ENCODE results near the gene TMEM61. TPM values are rescaled to one million over a fixed set of nuclear protein-coding genes. Genes with fewer than 3 reads are reported as not detected.
"Not testable (repeated sequence)": the region's sequence is repeated elsewhere in the genome, so short reads cannot be mapped to it uniquely, and the experiment has no call there.

Gene TMEM61
- polyA plus RNA-seq (2013, experiment 1 of 2) = 0.44 TPM
- polyA plus RNA-seq (2013, experiment 2 of 2) = 0.38 TPM

- Histone ChIP-seq H3K27ac (ENCODE audit: low read depth, low read length) (no peak within 1 kb of the TSS), H2BK120ac (ENCODE audit: low read depth, low read length) (no peak within 1 kb of the TSS), H4K5ac (ENCODE audit: low read length) (no peak within 1 kb of the TSS), H3K9ac (ENCODE audit: low read length) (peak within 1 kb of the TSS; percentile 28), H3K79me2 (ENCODE audit: control insufficient read depth, insufficient read depth, low read length) (no peaks in the 10 kb centered on the region), H3K36me3 (ENCODE audit: control insufficient read depth, insufficient read depth, low read length) (no peaks in the 10 kb centered on the region), H2AK5ac (ENCODE audit: low read length) (no peak within 1 kb of the TSS), H2BK5ac (ENCODE audit: low read length) (no peak within 1 kb of the TSS), H3K4me1 (ENCODE audit: control insufficient read depth, low read depth, low read length) (peaks cover 4% of the 10 kb centered on the region), H3K4me2 (ENCODE audit: low read length) (peak within 1 kb of the TSS; percentile 8), H3K23ac (ENCODE audit: low read length) (no peak within 1 kb of the TSS), H3K27me3 (ENCODE audit: insufficient read depth, low read length, poor library complexity) (no peaks in the 10 kb centered on the region), H3K79me1 (ENCODE audit: low read length) (no peaks in the 10 kb centered on the region), H3K4ac (ENCODE audit: low read depth, low read length) (no peak within 1 kb of the TSS), H3K18ac (ENCODE audit: low read length) (peak within 1 kb of the TSS; percentile 7), H2BK15ac (replicated peaks; ENCODE audit: low read depth) (no peak within 1 kb of the TSS), H3K4me3 (ENCODE audit: low read length) (no peak within 1 kb of the TSS), H3K56ac (ENCODE audit: low read length) (peak within 1 kb of the TSS; percentile 58), H4K8ac (ENCODE audit: low read depth, low read length) (no peak within 1 kb of the TSS)
- no CpG with 5 or more reads among the region's 69 CpGs for WGBS (ENCODE audit: extremely low coverage, insufficient coverage, low lambda C conversion rate)
- DNase-seq = no peak
Observed at GRCh38 chr1:54980528-54981241, at the start of gene TMEM61. Gene TMEM61, plus strand, starts transcription at chr1:54980628. Its CDS starts 438 bp downstream, at chr1:54981066.

- Histone ChIP-seq H4K5ac (ENCODE audit: low read length) (no peak overlapping the region), H3K23ac (ENCODE audit: low read length) (no peak overlapping the region), H3K18ac (ENCODE audit: low read length) (no peak overlapping the region), H3K4ac (ENCODE audit: low read depth, low read length) (no peak overlapping the region), H3K4me2 (ENCODE audit: low read length) (no peak overlapping the region), H3K27ac (ENCODE audit: low read depth, low read length) (no peak overlapping the region), H2BK120ac (ENCODE audit: low read depth, low read length) (no peak overlapping the region), H2BK15ac (replicated peaks; ENCODE audit: low read depth) (peak overlapping the region; percentile 57), H3K9ac (ENCODE audit: low read length) (no peak overlapping the region), H2BK5ac (ENCODE audit: low read length) (no peak overlapping the region), H3K56ac (ENCODE audit: low read length) (no peak overlapping the region), H3K79me2 (ENCODE audit: control insufficient read depth, insufficient read depth, low read length) (no peaks in the 10 kb centered on the region), H4K8ac (ENCODE audit: low read depth, low read length) (no peak overlapping the region), H3K36me3 (ENCODE audit: control insufficient read depth, insufficient read depth, low read length) (no peaks in the 10 kb centered on the region), H2AK5ac (ENCODE audit: low read length) (no peak overlapping the region), H3K27me3 (ENCODE audit: insufficient read depth, low read length, poor library complexity) (no peaks in the 10 kb centered on the region), H3K4me1 (ENCODE audit: control insufficient read depth, low read depth, low read length) (no peaks in the 10 kb centered on the region), H3K79me1 (ENCODE audit: low read length) (no peaks in the 10 kb centered on the region), H3K4me3 (ENCODE audit: low read length) (no peak overlapping the region)
- DNase-seq = no peak
- WGBS (ENCODE audit: extremely low coverage, insufficient coverage, low lambda C conversion rate) = no CpG with 5 or more reads among the region's 1 CpG
Observed at GRCh38 chr1:54931275-54931840, 49.1 kb upstream of the TMEM61 start.

GRCh38 chr1:54934081-54934480 is 46.3 kb upstream of the TMEM61 start:
- not testable (repeated sequence) for H3K27ac ChIP-seq (ENCODE audit: low read depth, low read length); H3K4ac ChIP-seq (ENCODE audit: low read depth, low read length); H3K79me1 ChIP-seq (ENCODE audit: low read length); H3K4me1 ChIP-seq (ENCODE audit: control insufficient read depth, low read depth, low read length); H3K4me3 ChIP-seq (ENCODE audit: low read length); H3K9ac ChIP-seq (ENCODE audit: low read length); H3K18ac ChIP-seq (ENCODE audit: low read length); H3K23ac ChIP-seq (ENCODE audit: low read length); H4K8ac ChIP-seq (ENCODE audit: low read depth, low read length); H3K56ac ChIP-seq (ENCODE audit: low read length); H3K79me2 ChIP-seq (ENCODE audit: control insufficient read depth, insufficient read depth, low read length); H3K36me3 ChIP-seq (ENCODE audit: control insufficient read depth, insufficient read depth, low read length); H2BK5ac ChIP-seq (ENCODE audit: low read length); H2AK5ac ChIP-seq (ENCODE audit: low read length); H4K5ac ChIP-seq (ENCODE audit: low read length); H2BK15ac ChIP-seq (replicated peaks; ENCODE audit: low read depth); H3K27me3 ChIP-seq (ENCODE audit: insufficient read depth, low read length, poor library complexity); H3K4me2 ChIP-seq (ENCODE audit: low read length); H2BK120ac ChIP-seq (ENCODE audit: low read depth, low read length)
- WGBS (ENCODE audit: extremely low coverage, insufficient coverage, low lambda C conversion rate) = no CpG with 5 or more reads among the region's 6 CpGs
- DNase-seq = peak; percentile 21

- DNase-seq = no peak
- H3K27ac ChIP-seq (ENCODE audit: low read depth, low read length) = no peak overlapping the region
- H3K79me1 ChIP-seq (ENCODE audit: low read length) = no peaks in the 10 kb centered on the region
- H3K9ac ChIP-seq (ENCODE audit: low read length) = no peak overlapping the region
- no peak overlapping the region for H4K5ac ChIP-seq (ENCODE audit: low read length)
- H3K18ac ChIP-seq (ENCODE audit: low read length) = no peak overlapping the region
- no peak overlapping the region for H3K4me2 ChIP-seq (ENCODE audit: low read length)
- H3K27me3 ChIP-seq (ENCODE audit: insufficient read depth, low read length, poor library complexity) = no peaks in the 10 kb centered on the region
- H3K4me3 ChIP-seq (ENCODE audit: low read length) = no peak overlapping the region
- H4K8ac ChIP-seq (ENCODE audit: low read depth, low read length) = no peak overlapping the region
- H3K36me3 ChIP-seq (ENCODE audit: control insufficient read depth, insufficient read depth, low read length) = no peaks in the 10 kb centered on the region
- no peaks in the 10 kb centered on the region for H3K79me2 ChIP-seq (ENCODE audit: control insufficient read depth, insufficient read depth, low read length)
- H3K4me1 ChIP-seq (ENCODE audit: control insufficient read depth, low read depth, low read length) = peaks cover 11% of the 10 kb centered on the region
- H3K23ac ChIP-seq (ENCODE audit: low read length) = no peak overlapping the region
- H2AK5ac ChIP-seq (ENCODE audit: low read length) = no peak overlapping the region
- H3K4ac ChIP-seq (ENCODE audit: low read depth, low read length) = no peak overlapping the region
- no peak overlapping the region for H2BK5ac ChIP-seq (ENCODE audit: low read length)
- no peak overlapping the region for H3K56ac ChIP-seq (ENCODE audit: low read length)
- H2BK120ac ChIP-seq (ENCODE audit: low read depth, low read length) = no peak overlapping the region
- no peak overlapping the region for H2BK15ac ChIP-seq (replicated peaks; ENCODE audit: low read depth)
Observed at GRCh38 chr1:54934869-54935268, 45.6 kb upstream of the TMEM61 start.

- no peak for DNase-seq
- H3K18ac ChIP-seq (ENCODE audit: low read length) = no peak overlapping the region
- no peak overlapping the region for H3K4ac ChIP-seq (ENCODE audit: low read depth, low read length)
- no peak overlapping the region for H2BK5ac ChIP-seq (ENCODE audit: low read length)
- no peak overlapping the region for H3K27ac ChIP-seq (ENCODE audit: low read depth, low read length)
- peaks cover 11% of the 10 kb centered on the region for H3K4me1 ChIP-seq (ENCODE audit: control insufficient read depth, low read depth, low read length)
- H3K23ac ChIP-seq (ENCODE audit: low read length) = no peak overlapping the region
- no peak overlapping the region for H3K9ac ChIP-seq (ENCODE audit: low read length)
- H2BK15ac ChIP-seq (replicated peaks; ENCODE audit: low read depth) = no peak overlapping the region
- no peak overlapping the region for H3K56ac ChIP-seq (ENCODE audit: low read length)
- WGBS (ENCODE audit: extremely low coverage, insufficient coverage, low lambda C conversion rate) = no CpG with 5 or more reads among the region's 4 CpGs
- H3K4me3 ChIP-seq (ENCODE audit: low read length) = no peak overlapping the region
- H3K79me1 ChIP-seq (ENCODE audit: low read length) = no peaks in the 10 kb centered on the region
- no peaks in the 10 kb centered on the region for H3K36me3 ChIP-seq (ENCODE audit: control insufficient read depth, insufficient read depth, low read length)
- no peak overlapping the region for H2BK120ac ChIP-seq (ENCODE audit: low read depth, low read length)
- no peak overlapping the region for H2AK5ac ChIP-seq (ENCODE audit: low read length)
- no peak overlapping the region for H4K8ac ChIP-seq (ENCODE audit: low read depth, low read length)
- no peaks in the 10 kb centered on the region for H3K27me3 ChIP-seq (ENCODE audit: insufficient read depth, low read length, poor library complexity)
- no peak overlapping the region for H3K4me2 ChIP-seq (ENCODE audit: low read length)
- H3K79me2 ChIP-seq (ENCODE audit: control insufficient read depth, insufficient read depth, low read length) = no peaks in the 10 kb centered on the region
- no peak overlapping the region for H4K5ac ChIP-seq (ENCODE audit: low read length)
Observed at GRCh38 chr1:54936791-54937190, 43.6 kb upstream of the TMEM61 start.

- Histone ChIP-seq H3K56ac (ENCODE audit: low read length) (peak overlapping the region; percentile 28), H4K8ac (ENCODE audit: low read depth, low read length) (no peak overlapping the region), H3K36me3 (ENCODE audit: control insufficient read depth, insufficient read depth, low read length) (no peaks in the 10 kb centered on the region), H3K79me2 (ENCODE audit: control insufficient read depth, insufficient read depth, low read length) (no peaks in the 10 kb centered on the region), H3K4ac (ENCODE audit: low read depth, low read length) (no peak overlapping the region), H2BK5ac (ENCODE audit: low read length) (peak overlapping the region; percentile 17), H2AK5ac (ENCODE audit: low read length) (no peak overlapping the region), H3K79me1 (ENCODE audit: low read length) (no peaks in the 10 kb centered on the region), H3K23ac (ENCODE audit: low read length) (no peak overlapping the region), H3K4me1 (ENCODE audit: control insufficient read depth, low read depth, low read length) (peaks cover 11% of the 10 kb centered on the region), H3K4me3 (ENCODE audit: low read length) (no peak overlapping the region), H3K4me2 (ENCODE audit: low read length) (no peak overlapping the region), H2BK15ac (replicated peaks; ENCODE audit: low read depth) (no peak overlapping the region), H4K5ac (ENCODE audit: low read length) (no peak overlapping the region), H3K27me3 (ENCODE audit: insufficient read depth, low read length, poor library complexity) (no peaks in the 10 kb centered on the region), H3K18ac (ENCODE audit: low read length) (no peak overlapping the region), H3K27ac (ENCODE audit: low read depth, low read length) (peak overlapping the region; percentile 18), H2BK120ac (ENCODE audit: low read depth, low read length) (no peak overlapping the region), H3K9ac (ENCODE audit: low read length) (no peak overlapping the region)
- DNase-seq = peak; percentile 46
- no CpG with 5 or more reads among the region's 1 CpG for whole genome bisulfite sequencing (ENCODE audit: extremely low coverage, insufficient coverage, low lambda C conversion rate)
Observed at GRCh38 chr1:54937469-54937868, 43.0 kb upstream of the TMEM61 start.
